ENCODE data around the gene HBEGF.

Gene HBEGF

GRCh38 chr5:140340605-140341121 is 5.7 kb downstream of the HBEGF start:
- TF ChIP-seq ZFP30 (CRISPR knock-in tag; IDR thresholded peaks at IDR 0.05) (no peak), OSR1 (CRISPR knock-in tag; IDR thresholded peaks at IDR 0.05) (no peak), ARNTL (CRISPR knock-in tag; IDR thresholded peaks at IDR 0.05; ENCODE audit: borderline replicate concordance, low read depth) (no peak), BACH2 (CRISPR knock-in tag; IDR thresholded peaks at IDR 0.05; ENCODE audit: borderline replicate concordance) (no peak)
- TF ChIP-seq, protein P1, sequence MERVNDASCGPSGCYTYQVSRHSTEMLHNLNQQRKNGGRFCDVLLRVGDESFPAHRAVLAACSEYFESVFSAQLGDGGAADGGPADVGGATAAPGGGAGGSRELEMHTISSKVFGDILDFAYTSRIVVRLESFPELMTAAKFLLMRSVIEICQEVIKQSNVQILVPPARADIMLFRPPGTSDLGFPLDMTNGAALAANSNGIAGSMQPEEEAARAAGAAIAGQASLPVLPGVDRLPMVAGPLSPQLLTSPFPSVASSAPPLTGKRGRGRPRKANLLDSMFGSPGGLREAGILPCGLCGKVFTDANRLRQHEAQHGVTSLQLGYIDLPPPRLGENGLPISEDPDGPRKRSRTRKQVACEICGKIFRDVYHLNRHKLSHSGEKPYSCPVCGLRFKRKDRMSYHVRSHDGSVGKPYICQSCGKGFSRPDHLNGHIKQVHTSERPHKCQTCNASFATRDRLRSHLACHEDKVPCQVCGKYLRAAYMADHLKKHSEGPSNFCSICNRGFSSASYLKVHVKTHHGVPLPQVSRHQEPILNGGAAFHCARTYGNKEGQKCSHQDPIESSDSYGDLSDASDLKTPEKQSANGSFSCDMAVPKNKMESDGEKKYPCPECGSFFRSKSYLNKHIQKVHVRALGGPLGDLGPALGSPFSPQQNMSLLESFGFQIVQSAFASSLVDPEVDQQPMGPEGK (CRISPR knock-in tag; IDR thresholded peaks at IDR 0.05; ENCODE audit: borderline replicate concordance): no peak
- no peak for ATAC-seq

DNA sequence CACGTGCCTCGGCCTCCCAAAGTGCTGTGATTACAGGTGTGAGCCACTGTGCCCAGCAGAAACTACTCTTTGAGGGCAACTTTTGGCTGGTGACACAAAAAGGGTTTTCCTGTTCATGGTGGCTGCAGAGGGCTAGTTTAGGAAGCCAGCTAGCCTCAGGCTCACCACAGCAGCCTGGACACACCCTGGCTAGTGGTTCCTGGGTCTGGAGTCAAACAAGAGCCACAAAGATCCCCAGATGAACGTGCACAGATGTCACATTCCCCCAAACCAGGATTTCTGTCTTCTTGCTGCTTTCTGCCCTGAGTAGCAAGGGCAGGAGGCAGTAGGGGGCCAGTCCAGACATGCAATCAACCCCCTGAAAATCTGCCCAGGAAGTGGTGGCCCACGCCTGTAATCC is 6.8 kb downstream of the HBEGF start:
- TF ChIP-seq CSRNP3 (CRISPR knock-in tag; IDR thresholded peaks at IDR 0.05) (no peak), ZNF8 (CRISPR knock-in tag; IDR thresholded peaks at IDR 0.05) (no peak), ISL1 (CRISPR knock-in tag; IDR thresholded peaks at IDR 0.05) (no peak), ZC3H10 (CRISPR knock-in tag; IDR thresholded peaks at IDR 0.05) (no peak), CREB5 (CRISPR knock-in tag; IDR thresholded peaks at IDR 0.05; ENCODE audit: low read depth) (no peak), ZNF565 (CRISPR knock-in tag; conservative IDR thresholded peaks at IDR 0.05; ENCODE audit: low read depth) (no peak), TSHZ2 (CRISPR knock-in tag; IDR thresholded peaks at IDR 0.05) (no peak), RARB (CRISPR knock-in tag; IDR thresholded peaks at IDR 0.05) (no peak), GLIS3 (CRISPR knock-in tag; IDR thresholded peaks at IDR 0.05) (no peak), ARNTL (CRISPR knock-in tag; IDR thresholded peaks at IDR 0.05; ENCODE audit: borderline replicate concordance, low read depth) (no peak), SNAI2 (CRISPR knock-in tag; IDR thresholded peaks at IDR 0.05) (no peak), BACH2 (CRISPR knock-in tag; IDR thresholded peaks at IDR 0.05; ENCODE audit: borderline replicate concordance) (no peak), ZFP3 (CRISPR knock-in tag; IDR thresholded peaks at IDR 0.05) (no peak), ZNF70 (CRISPR knock-in tag; IDR thresholded peaks at IDR 0.05) (no peak), TOX (CRISPR knock-in tag; IDR thresholded peaks at IDR 0.05; ENCODE audit: borderline replicate concordance) (no peak), ESRRG (CRISPR knock-in tag; IDR thresholded peaks at IDR 0.05) (no peak), TCF4 (CRISPR knock-in tag; IDR thresholded peaks at IDR 0.05; ENCODE audit: borderline replicate concordance) (no peak)
- TF ChIP-seq, protein P2, sequence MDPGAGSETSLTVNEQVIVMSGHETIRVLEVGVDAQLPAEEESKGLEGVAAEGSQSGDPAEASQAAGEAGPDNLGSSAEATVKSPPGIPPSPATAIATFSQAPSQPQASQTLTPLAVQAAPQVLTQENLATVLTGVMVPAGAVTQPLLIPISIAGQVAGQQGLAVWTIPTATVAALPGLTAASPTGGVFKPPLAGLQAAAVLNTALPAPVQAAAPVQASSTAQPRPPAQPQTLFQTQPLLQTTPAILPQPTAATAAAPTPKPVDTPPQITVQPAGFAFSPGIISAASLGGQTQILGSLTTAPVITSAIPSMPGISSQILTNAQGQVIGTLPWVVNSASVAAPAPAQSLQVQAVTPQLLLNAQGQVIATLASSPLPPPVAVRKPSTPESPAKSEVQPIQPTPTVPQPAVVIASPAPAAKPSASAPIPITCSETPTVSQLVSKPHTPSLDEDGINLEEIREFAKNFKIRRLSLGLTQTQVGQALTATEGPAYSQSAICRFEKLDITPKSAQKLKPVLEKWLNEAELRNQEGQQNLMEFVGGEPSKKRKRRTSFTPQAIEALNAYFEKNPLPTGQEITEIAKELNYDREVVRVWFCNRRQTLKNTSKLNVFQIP (CRISPR knock-in tag; IDR thresholded peaks at IDR 0.05; ENCODE audit: borderline replicate concordance, low read depth): no peak
- ATAC-seq: no peak

- TF ChIP-seq BACH2 (CRISPR knock-in tag; IDR thresholded peaks at IDR 0.05; ENCODE audit: borderline replicate concordance) (no peak), RARB (CRISPR knock-in tag; IDR thresholded peaks at IDR 0.05) (no peak), PPARA (CRISPR knock-in tag; IDR thresholded peaks at IDR 0.05; ENCODE audit: borderline replicate concordance) (no peak), ZC3H10 (CRISPR knock-in tag; IDR thresholded peaks at IDR 0.05) (no peak), TOX (CRISPR knock-in tag; IDR thresholded peaks at IDR 0.05; ENCODE audit: borderline replicate concordance) (no peak)
- ATAC-seq: no peak
Measured at GRCh38 chr5:140338908-140339307, 7.5 kb downstream of the HBEGF start.
